GM18909 (cell line): ENCODE measurements around the gene EXT2.

Experiments
- ATAC-seq: cut with Tn5 transposase; IDR thresholded peaks from one replicate; pipeline ENCODE4 v1.9.1; 2021; ENCODE audit warnings: mild to moderate bottlenecking; ENCODE audit not compliant: unreplicated experiment, poor library complexity

The EXT2 gene

DNA sequence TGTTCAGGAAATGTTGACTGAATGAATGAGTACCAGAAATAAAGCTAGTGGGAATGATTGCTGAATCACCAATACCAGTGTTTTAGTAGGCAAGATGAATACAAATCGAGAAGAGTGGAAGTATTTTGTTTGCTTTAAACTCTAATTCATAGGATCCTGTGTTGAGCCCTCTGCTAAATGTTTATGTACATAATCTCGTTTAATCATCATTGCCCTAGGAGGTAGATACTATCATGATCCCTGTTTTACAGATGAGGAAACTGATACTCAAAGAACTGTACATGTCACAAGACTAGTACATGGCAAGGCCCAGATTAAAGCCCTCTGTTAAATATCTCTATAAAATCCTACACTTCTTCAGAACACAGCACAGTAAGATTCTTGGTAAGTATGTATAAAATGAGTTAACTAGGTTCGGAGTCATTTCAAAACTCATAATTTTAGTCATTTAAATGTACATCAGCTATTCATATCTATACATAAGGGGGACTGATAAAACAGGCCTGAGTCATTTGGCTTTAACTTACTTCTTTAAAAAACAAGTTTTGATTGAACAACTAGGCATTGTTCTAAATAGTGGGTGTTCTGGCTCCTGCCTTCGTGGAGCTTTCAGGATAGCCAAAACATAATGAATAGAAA is 97.1 kb downstream of the EXT2 start:
- no peak for ATAC-seq

DNA sequence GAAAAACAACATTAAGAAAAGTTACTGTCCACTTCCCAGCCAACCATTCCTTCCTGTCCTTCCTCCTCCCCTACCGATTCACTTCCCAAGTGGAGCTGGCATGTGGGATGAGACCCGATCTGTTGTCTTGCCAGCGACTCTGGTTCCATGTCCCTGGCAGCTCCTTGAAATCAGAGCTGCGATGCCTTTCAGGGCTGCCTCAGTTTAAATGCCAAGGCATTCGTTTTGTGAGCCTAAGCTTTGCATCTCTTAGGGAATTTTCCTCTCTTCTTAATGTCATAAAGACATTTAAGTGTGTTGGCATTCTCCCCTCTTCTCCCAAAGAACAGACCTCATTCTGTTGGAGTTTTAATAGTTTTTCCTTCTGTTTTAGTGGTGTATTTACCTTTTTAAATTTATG is 98.4 kb downstream of the EXT2 start:
- no peak for ATAC-seq

DNA sequence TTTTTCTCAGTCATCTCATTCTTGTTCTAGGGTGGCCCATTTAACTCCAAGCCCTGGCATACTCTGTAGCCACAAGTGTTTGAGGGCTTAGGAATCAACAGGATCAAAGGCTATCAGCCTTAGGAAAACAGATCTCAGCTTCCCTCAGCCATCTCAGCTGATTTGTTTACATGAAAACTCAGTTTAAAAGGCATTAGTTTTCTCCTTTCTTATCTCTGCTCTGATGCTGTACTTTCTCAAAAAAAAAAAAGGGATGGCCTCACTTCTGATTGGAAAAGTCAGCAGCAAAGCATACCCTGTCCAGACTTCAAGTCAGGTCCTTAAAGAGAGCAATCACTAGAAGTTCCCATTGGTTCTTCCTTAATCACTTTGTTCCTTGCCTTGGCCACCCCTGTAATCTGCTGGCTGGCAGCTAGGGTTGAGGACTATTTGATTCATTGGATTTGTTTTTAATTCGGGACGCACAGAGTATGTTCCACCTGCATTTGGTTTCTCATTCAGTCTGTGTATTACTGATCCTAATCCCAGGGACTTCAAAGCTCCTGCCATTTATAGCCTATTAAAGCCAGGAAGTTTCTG is 102.8 kb downstream of the EXT2 start:
- ATAC-seq = no peak

DNA sequence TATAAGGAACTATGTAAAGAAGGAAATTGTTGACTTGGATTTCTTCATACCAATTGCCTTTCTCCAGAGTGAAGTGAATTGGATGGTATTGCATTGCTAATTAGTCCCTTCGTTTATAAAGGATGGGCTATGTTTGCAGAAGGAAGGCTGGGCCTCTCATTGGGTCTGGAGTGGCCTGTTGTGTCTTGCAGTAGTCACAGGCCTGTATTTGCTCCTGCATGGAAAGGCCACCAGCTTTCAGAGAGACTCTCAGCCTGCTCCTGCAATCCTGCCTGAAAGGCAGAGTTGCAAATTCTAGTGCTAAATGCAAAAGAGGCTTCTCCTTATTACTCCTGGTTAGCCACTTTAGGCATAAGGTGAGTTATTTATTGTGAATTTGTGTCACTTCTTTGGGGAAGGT is 103.8 kb downstream of the EXT2 start:
- ATAC-seq = no peak

DNA sequence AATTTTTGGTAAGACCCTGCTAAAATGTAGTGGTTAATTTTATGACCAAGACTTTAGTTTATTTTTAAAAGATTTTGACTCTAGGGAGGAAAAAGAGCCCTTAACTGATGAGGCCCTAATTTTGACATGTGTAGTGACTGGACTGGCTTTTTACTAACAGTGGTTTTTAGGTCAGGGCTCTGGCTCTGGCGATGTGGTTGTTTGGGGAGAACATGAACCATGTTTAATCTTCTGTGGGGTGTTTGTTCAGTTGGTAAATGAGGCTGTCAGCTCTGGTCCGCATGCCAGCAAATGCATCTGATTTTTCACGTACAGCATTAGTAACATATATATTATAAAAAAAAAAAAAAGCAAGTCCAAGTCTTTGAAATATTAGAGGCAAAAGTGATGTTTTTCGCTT is 104.3 kb downstream of the EXT2 start:
- ATAC-seq = no peak

DNA sequence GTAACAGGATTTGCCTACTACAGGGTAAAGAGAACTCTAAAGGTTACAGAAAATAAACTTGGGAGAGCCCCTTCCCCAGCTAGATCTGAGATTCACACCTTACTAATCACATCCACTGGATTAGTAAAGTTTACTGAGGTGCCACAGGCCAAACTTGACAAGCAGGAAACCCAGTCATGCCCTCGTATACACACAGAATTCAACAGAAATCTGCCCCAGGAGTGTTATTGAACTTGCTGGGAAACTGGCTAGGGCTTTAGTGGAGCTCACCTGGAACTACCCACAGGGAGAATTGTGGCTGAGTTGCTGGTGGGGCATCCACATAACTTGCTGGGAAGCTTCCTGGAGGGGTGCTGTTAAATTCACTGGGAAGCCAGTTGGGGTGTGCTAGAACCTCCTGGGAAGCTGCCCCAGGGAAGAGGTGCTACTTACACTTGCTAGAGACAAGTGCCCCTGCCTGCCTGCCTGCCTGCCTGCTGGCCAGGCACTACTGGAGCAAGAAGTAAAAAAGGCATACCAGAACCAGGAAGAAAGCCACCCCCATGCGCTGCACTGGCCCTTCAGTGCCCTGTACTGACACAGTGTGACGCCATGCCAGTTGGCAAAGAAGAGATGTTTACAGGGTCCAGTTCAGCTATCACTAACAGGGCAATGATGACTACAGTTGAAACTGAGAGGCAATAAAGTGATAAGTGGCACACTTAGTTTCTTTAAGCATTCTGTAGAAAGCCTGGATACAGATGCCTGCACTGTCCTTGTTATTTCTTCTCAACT is 108.0 kb downstream of the EXT2 start:
- no peak for ATAC-seq

DNA sequence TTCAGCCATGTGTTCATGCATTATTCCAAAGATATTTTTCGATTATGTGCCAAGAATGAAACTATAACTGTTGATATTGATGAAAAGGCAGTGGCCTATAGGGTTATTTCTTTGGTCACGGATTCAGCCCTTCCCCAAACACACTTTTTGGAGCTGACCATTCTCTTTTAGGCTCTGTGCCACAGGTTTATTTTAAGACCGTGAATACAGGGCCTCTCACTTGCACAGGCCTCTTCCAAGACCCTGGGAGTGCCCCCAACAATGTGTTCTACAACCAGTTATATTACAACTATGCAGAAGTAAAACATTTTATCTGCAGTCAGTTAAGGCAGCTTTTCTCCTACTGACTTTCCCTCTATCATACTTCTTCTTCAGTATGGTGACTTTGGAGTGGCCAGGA is 109.9 kb downstream of the EXT2 start:
- ATAC-seq = no peak

DNA sequence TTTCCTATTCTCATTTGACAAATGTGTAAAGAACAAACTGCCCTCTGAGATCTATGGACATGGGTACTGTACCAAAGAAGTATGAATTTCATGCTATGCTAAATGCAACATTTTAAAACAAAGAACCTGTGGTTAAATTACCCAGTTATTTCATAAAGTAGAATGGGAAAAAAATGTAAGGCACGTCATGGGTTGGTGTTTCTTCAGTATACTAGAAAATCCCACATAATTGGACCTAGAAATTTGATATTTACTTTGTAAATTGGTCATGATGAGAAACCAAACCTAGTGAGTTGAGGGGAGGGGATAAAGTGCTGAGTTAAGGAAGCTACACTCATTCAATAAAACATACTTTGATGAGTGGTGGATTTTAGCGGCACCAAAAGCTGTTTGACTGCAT is 110.4 kb downstream of the EXT2 start:
- ATAC-seq = no peak

DNA sequence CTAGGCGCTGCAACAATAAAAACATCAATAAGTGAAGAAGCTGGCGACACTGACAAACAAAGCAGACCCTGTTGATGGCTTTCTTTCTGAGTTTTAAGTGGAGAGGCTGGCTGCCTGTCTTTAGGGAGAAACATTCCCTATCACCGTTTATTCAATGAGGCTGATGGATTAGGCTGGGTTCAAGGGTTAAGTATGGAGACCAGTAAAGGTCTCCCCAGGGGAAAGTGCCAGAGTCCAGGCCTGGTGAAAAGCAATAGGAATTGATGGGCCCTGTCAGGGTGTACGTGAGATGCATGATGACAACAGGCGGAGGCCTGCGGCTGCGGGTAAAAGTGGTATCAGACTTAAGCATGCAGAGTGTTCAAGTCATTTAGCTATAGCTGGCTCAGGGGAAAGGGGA is 111.8 kb downstream of the EXT2 start:
- no peak for ATAC-seq

DNA sequence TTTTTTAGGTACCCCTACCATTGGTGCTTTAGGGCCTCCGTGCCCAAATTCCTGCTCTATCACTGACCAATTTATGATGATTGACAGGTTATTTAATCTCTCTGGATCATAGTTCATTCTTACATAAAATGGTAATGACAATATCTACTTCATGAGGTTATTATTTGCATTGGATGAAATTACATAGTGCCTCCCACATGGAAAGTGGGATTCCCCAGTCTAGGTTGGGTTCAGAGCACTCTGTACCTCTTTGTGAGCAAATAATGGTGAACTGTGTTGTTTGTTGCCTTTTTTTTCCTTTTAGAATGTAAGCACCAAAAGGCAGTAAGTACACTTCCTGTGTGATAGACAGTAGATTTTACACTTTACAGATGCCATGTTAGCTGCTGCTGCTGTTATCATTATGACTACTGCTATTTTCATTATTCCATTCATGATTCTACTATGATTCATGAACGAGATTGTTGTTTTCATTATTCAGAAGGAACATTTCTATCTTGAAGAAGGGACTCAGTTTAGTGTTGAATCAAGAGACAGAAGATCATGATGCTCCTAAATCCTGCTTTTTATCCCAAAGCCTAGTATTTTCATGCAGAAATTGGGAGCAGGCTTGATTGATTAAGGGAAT is 113.6 kb downstream of the EXT2 start:
- no peak for ATAC-seq

DNA sequence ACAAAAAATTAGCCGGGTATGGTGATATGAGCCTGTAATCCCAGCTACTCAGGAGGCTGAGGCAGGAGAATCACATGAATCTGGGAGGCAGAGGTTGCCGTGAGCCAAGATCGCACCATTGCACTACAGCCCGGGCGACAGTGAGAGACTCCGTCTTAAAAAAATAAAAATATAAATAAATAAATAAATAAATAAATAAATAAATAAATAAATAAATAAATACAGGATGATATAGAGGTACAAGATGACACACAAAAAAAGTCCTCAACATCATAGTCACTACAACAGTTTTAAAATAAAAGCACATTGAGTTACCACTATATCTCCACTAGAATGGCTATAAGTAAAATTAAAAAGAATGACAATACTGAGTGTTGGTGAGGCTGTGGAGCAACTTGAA is 116.7 kb downstream of the EXT2 start:
- ATAC-seq = no peak

DNA sequence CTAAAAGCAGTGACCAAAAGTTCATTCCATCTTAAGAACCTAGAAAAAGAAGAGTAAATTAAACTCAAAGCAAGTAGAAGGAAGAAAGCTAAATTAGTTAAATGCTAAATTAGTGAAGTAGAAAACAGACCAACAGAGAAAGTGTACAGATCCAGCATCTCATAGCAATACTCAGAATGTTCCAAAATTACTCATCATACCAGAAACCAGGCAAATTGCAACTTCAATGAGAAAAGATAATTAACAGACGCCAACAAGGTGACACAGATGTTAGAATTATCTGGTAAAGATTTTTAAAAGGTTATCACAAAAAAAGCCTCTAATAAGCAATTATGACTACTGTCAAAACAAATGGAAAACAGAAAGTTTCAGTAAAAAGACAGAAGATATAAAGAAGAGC is 117.7 kb downstream of the EXT2 start:
- ATAC-seq = no peak

DNA sequence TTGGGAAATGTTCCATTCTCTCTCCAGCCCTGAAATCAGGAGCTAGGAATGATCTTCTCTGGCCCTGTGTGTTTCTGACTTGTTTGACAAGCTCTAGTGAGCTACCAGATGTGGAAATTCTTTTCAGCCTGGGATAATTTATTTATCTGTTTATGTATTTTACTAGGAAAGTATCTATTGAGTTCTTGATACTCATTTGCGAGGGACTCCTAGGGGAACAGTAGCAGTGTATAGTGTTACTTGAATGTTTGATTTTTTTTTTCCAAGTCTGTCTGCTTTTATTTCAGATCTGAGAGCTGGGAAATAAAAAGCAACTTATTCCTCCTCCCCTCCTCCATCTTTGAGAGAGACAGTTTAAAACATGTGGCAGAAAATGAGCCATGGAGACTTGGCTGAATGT is 122.0 kb downstream of the EXT2 start:
- no peak for ATAC-seq

DNA sequence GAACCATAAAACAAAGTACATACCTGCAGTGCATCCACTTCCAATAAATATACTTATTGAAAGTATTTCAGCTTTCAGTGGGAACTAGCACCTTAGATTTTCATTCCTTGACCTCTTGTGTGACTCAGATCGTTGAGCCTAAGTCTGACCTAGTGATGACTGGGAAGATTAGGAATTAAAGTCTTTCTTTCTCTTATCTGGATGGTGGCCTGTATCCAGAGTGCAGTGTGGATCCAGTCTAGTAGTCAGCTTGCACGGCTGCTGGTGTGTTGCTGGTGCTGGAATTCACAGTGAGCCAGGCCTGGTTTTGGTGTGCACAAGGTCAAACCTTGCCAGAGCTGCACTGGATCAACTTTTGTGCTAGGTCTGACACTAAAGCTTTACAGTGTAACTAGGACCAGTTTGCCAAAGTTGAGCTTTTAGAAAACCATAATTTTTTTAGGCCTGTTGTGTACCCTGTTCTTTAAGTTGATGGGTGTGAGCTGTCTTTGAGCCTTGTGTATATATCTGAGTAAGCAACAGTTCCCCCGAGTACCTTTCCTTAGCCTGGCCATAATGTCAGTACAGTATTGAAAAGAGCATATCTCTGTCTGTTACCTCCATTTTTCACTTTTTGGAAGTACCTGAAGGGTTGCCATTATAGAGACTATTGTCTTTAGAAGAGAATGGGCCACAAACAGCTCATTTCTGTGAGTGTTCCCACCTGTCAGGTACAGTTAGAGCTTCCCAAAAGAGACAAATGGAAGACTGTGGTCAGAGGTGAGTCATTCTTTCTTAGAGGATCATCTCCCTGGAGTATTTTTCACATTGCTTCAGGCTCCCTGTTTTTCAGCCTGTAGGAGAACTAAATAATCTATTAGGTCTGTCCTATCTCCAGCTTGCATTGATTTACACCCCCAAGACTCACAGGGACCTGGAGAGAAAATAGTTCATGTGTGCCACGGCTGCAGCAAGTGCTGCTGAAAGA is 124.6 kb downstream of the EXT2 start:
- ATAC-seq = no peak

DNA sequence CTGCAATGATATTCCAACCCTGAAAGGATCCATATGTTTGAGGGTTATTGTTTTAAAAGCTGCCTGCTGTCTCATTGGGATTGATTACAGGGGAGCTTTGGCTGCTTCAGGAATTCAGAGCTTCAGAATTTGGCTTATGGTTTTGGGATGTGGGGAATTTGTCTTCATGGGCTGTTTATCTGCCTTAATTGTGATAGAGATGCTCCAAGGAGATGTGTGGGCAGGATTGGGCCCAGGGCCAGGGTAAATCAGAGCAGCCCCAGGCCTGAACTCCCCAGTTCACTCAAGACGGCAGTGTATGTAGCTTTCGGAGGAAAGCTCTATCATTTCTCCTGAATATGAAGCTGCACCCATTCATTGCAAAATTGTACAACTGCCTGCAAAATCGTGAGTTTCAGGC is 126.0 kb downstream of the EXT2 start:
- no peak for ATAC-seq

DNA sequence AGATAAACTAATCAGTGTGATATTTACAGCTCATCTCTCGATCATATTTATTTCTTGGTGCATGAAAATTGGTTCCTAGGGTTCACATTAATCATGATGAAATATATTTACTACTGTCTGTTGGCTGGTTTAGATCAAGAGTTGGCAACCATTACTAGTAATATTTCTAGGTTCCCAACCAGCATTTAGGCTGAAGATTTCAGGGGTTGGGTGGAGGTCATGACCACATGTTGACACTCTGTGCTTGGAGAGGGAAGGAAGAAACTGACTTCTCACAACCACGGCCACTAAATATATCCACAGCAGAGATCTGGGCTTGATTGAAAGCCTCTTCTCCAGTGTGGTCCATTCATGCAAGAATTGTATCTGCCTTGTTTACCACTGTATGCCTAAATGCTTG is 126.5 kb downstream of the EXT2 start:
- no peak for ATAC-seq

DNA sequence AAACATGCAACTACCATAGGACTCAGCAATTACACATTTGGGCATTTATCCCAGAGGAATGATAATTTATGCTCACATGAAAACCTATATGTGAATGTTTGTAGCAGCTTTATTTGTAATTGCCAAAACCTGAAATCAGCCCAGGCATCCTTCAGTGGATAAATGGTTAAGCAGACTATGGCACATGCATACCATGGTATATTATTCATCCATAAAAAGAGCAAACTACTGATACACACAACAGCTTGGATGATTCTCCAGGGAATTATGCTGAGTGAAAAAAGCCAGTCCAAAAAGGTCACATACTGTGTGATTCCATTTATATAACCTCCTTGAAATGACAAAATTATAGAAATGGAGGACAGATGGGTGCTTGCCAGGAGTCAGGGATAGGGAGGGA is 127.8 kb downstream of the EXT2 start:
- no peak for ATAC-seq

DNA sequence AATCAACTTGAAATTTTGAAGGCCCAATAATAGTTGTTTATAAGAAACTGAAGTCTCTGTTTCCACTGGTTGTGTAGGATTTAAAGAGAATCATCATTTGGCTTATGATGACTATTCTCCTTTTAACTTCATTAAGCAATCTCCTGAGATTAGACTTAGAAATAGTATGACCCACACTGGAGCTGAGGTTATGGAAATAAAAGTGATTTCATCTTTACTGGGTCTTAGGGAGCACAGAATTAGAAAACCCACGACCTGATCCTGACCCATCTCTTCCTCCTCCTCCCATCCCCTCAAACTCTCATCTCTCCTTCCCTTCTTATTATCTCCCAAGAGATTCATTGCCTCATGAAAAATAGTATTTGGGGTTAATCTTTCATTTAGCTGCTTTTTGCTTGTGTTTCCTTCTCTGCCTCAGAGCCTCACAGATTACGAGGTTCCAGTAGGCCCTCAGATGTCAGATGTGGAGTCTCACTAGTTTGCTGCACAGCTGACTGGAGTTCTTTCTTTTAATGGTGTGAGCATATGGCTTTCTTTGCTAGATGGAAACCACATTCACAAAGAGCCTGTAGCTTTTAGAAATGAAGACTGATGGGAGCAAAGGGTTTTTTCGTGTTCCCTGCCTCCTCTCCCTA is 129.5 kb downstream of the EXT2 start:
- no peak for ATAC-seq

DNA sequence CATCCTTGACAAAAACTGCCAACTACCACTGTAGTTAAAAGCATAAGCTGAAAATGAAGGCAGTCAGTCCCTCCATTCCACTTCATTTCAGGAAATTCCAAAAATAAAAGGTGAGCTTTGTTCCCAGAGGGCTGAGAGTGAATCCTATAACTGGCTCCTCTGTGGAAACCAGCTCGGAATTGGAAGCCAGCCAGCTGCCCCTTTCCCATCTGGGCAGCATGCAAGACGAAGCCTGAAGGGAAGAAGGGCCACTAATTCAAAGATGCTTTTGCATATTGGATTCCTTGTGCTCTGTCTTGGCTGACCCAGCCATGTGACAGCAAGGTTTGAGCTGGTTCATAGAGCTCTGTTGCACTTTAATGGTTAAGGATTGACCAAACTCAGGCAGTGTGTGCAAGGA is 131.0 kb downstream of the EXT2 start:
- no peak for ATAC-seq

DNA sequence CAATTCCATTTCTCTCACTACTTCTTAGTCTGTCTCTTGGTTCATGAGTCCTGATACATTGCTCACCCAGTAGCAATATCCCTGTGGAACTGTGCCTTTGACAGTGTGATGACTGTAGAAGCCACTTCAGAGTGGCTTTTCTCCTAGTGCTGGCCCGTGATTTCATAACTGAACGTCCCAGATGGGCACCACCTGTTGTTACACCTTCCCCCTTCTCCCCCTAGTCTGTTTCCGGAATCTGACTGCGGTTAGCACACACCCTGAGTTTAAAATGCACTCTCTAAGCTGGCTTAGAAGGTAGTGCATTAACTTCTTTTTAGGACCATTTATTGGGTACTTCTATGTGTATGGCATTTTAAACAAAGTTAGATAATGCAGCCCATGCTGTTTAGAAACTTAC is 131.5 kb downstream of the EXT2 start:
- ATAC-seq = no peak
